Measurements from ENCODE around the gene TFAP2B.

DNA sequence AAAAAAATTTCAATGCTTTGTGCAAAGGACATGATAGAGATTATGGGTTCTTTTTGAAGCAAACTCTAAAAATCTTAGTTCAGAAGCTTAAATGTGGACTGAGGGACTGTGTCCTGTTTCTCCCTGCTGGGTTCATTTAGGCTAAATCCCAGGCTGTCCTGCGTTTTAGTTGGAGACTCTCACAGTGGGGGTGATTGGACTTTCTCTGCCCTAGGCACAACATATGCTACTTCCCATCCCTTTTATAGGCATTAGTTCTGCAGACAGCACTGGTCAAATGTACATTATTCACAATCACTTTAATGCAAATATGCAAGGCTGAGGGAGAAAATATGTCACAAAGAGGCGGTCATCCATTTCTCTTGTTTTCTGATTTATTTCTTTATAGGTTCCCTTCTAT, 71.3 kb downstream of the TFAP2B start:
- TF ChIP-seq TAF1 (IDR thresholded peaks at IDR 0.05; ENCODE audit: low read depth) (no peak), EP300 (IDR thresholded peaks at IDR 0.05; ENCODE audit: borderline replicate concordance) (no peak), TCF12 (IDR thresholded peaks at IDR 0.05; ENCODE audit: low read depth) (no peak), CREB1 (IDR thresholded peaks at IDR 0.05; ENCODE audit: low read depth) (no peak), EGR1 (IDR thresholded peaks at IDR 0.05) (no peak), YY1 (IDR thresholded peaks at IDR 0.05; ENCODE audit: low read depth) (no peak), CEBPB (IDR thresholded peaks at IDR 0.05) (no peak), FOXM1 (IDR thresholded peaks at IDR 0.05; ENCODE audit: borderline replicate concordance, low read depth) (no peak), RAD21 (IDR thresholded peaks at IDR 0.05; ENCODE audit: low read depth) (no peak), TEAD4 (IDR thresholded peaks at IDR 0.05) (no peak)
- TF ChIP-seq, protein P1, sequence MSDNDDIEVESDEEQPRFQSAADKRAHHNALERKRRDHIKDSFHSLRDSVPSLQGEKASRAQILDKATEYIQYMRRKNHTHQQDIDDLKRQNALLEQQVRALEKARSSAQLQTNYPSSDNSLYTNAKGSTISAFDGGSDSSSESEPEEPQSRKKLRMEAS (IDR thresholded peaks at IDR 0.05) = no peak
- TF ChIP-seq, protein P2, sequence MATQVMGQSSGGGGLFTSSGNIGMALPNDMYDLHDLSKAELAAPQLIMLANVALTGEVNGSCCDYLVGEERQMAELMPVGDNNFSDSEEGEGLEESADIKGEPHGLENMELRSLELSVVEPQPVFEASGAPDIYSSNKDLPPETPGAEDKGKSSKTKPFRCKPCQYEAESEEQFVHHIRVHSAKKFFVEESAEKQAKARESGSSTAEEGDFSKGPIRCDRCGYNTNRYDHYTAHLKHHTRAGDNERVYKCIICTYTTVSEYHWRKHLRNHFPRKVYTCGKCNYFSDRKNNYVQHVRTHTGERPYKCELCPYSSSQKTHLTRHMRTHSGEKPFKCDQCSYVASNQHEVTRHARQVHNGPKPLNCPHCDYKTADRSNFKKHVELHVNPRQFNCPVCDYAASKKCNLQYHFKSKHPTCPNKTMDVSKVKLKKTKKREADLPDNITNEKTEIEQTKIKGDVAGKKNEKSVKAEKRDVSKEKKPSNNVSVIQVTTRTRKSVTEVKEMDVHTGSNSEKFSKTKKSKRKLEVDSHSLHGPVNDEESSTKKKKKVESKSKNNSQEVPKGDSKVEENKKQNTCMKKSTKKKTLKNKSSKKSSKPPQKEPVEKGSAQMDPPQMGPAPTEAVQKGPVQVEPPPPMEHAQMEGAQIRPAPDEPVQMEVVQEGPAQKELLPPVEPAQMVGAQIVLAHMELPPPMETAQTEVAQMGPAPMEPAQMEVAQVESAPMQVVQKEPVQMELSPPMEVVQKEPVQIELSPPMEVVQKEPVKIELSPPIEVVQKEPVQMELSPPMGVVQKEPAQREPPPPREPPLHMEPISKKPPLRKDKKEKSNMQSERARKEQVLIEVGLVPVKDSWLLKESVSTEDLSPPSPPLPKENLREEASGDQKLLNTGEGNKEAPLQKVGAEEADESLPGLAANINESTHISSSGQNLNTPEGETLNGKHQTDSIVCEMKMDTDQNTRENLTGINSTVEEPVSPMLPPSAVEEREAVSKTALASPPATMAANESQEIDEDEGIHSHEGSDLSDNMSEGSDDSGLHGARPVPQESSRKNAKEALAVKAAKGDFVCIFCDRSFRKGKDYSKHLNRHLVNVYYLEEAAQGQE (IDR thresholded peaks at IDR 0.05; ENCODE audit: low read depth) = no peak
- TF ChIP-seq, protein P3, sequence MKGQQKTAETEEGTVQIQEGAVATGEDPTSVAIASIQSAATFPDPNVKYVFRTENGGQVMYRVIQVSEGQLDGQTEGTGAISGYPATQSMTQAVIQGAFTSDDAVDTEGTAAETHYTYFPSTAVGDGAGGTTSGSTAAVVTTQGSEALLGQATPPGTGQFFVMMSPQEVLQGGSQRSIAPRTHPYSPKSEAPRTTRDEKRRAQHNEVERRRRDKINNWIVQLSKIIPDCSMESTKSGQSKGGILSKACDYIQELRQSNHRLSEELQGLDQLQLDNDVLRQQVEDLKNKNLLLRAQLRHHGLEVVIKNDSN (IDR thresholded peaks at IDR 0.05) = no peak

Measured in Ishikawa (cell line).